HEK293T (cell line): Measurements from ENCODE around the gene FAM222B.

Source experiments
- ARNT ChIP-seq: fragments of 450-650 bp; IDR thresholded peaks from 2 replicates; pipeline ENCODE4 v1.6.1; 2017; ENCODE audit warnings: mild to moderate bottlenecking
- FOXK2 ChIP-seq: fragments of 450-650 bp; IDR thresholded peaks from 2 replicates; pipeline ENCODE4 v1.6.1; 2016; ENCODE audit warnings: mild to moderate bottlenecking
- FOXM1 ChIP-seq: fragments of 450-650 bp; IDR thresholded peaks from 2 replicates; pipeline ENCODE4 v1.6.1; 2017; ENCODE audit warnings: mild to moderate bottlenecking, borderline replicate concordance
- NFRKB ChIP-seq: fragments of 450-650 bp; IDR thresholded peaks from 2 replicates; pipeline ENCODE4 v1.6.1; 2016; ENCODE audit warnings: mild to moderate bottlenecking, moderate library complexity
- PKNOX1 ChIP-seq: fragments of 450-650 bp; IDR thresholded peaks from 2 replicates; pipeline ENCODE4 v1.6.1; 2016
- SP1 ChIP-seq: fragments of 450-650 bp; IDR thresholded peaks from 2 replicates; pipeline ENCODE4 v1.6.1; 2017
- SUZ12 ChIP-seq: fragments of 450-650 bp; IDR thresholded peaks from 2 replicates; pipeline ENCODE4 v1.6.1; 2016; ENCODE audit warnings: mild to moderate bottlenecking
- TARDBP ChIP-seq: fragments of 450-650 bp; IDR thresholded peaks from 2 replicates; pipeline ENCODE4 v1.6.1; 2016

GRCh38 chr17:28746611-28747050 lies 96.0 kb downstream of the FAM222B start:
- TF ChIP-seq FOXM1, result no peak
- TF ChIP-seq SP1, result no peak
- no peak for TF ChIP-seq SUZ12
- no peak for TF ChIP-seq ARNT
- TF ChIP-seq FOXK2, result no peak
- TF ChIP-seq TARDBP, result no peak
- no peak for TF ChIP-seq PKNOX1
- no peak for TF ChIP-seq NFRKB
